Activated CD4-positive, alpha-beta T cell treated with anti-CD3 and anti-CD28 coated beads for 24 hours (primary cell): ENCODE measurements around the gene NTF3.
"Not testable (repeated sequence)": the region's sequence is repeated elsewhere in the genome, so short reads cannot be mapped to it uniquely, and the experiment has no call there.

Experiments used
- DNase-seq, 2 donors: peaks; one replicate each; pipeline ENCODE4 v3.0.0-alpha.2; 2020; ENCODE audit warnings: low read depth in 2 of 2

Gene NTF3

GRCh38 chr12:5534426-5535199 lies 102.7 kb downstream of the NTF3 start:
- DNase-seq, result no peak

GRCh38 chr12:5535541-5535940 lies 103.6 kb downstream of the NTF3 start:
- no peak for DNase-seq

DNA sequence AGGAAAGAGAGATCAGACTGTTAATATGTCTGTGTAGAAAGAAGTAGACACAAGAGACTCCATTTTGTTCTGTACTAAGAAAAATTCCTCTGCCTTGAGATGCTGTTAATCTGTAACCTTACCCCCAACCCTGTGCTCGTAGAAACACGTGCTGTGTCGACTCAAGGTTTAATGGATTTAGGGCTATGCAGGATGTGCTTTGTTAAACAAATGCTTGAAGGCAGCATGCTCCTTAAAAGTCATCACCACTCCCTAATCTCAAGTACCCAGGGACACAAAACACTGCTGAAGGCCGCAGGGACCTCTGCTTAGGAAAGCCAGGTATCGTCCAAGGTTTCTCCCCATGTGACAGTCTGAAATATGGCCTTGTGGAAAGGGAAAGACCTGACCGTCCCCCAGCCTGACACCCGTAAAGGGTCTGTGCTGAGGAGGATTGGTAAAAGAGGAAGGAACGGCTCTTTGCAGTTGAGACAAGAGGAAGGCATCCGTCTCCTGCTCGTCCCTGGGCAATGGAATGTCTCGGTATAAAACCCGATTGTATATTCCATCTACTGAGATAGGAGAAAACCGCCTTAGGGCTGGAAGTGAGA lies 105.2 kb downstream of the NTF3 start:
- not testable (repeated sequence) for DNase-seq

DNA sequence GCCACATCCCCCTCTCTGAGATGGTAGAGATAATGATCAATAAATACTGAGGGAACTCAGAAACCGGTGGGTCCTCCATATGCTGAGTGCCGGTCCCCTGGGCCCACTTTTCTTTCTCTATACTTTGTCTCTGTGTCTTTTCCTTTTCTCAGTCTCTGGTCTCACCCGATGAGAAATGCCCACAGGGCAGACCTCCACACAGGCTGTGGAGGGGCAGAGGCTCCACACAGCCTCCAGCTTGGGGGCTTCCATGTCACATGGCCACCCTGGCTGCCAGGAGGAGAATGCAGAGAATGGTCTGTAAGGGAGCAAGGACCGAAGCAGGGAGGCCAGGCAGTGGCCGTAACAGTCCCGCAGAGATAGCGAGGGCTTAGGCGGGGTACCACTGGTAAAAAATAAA lies 105.9 kb downstream of the NTF3 start:
- DNase-seq, result no peak
